ENCODE data around the gene EFS. TPM values are rescaled to one million over a fixed set of nuclear protein-coding genes. Genes with fewer than 3 reads are reported as not detected.

EFS gene
- polyA plus RNA-seq, 1 donor: 35.4 TPM

DNA sequence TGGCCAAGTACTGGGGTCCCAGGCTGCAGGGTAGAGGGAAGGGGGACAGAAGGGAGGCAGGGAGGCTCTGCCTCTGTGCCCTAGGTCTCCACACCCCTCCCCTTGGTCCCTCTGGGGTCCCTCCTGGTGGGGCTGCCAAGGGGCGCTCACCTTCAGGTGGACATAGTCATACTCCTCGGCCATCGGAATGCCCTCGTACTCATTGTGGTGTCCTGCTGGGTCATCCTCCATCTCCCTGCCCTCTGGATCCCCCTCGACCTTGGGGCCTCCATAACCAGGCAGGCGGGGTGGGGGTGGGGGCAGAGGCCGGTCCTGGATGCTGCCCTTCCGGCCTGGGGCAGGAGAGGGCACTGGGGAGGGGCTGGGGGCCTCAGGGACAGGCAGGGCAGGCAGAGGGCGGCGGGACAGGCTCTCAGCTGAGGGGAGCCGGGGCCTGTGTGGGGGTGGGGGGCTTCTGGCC, 5.8 kb downstream of the EFS start:
- no peak for DNase-seq

GRCh38 chr14:23358553-23359166, 6.3 kb downstream of the EFS start:
- no peak for DNase-seq

DNA sequence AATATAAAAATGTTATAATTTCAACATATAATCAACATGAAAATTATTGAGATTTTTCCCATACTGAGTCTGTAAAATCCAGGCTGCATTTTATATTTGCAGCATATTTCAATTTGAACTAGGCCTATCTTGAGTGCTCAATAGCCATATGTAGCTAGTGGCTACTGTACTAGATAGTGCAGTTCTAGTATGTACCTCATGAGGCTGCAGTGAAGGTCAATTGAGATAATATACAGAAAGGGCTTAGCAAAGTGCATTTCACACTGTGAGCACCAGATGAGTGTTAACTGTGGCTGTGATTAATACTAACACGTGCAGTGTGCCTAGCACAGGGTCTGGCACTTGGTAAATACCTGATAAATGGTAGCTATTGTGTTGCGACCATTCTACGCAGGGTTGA, 6.9 kb downstream of the EFS start:
- DNase-seq: no peak

GRCh38 chr14:23357261-23357660, 7.7 kb downstream of the EFS start:
- DNase-seq: no peak

GRCh38 chr14:23356662-23357061, 8.3 kb downstream of the EFS start:
- no peak for DNase-seq

GRCh38 chr14:23355871-23356435, 9.0 kb downstream of the EFS start:
- no peak for DNase-seq

DNA sequence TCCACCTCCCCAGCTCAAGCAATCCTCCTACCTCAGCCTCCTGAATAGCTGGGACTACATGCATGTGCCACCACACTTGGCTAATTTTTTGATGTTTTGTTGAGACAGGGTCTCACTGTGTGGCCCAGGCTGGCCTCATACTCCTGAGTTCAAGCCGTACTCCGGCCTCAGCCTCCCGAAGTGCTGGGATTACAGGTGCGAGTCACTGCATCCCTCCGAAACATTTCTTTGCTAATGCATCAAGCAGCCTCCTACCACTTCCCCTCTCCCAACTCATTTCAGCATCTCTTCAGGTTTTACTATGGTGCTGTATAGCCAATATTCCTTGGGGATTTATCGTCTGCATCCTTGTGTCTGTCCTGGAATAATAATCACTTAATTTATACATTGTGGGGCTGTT, 10.0 kb downstream of the EFS start:
- DNase-seq: no peak

DNA sequence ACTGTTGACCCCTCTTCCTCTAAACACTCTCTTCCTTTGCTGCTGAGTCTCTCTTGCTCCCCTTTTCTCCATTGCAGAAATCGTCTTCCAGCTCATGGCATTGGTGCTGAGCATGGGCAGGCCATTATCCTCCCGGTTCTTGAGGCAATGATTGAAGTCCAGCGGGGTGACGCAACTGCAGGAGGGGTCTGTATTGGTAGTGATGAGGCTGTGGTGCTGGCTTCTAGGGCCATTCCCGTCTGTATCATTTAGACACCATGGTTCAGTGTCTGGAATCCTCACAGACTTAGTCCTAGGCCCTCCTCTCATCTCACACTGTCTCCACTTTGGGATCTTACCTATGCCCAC, 11.6 kb downstream of the EFS start:
- no peak for DNase-seq

DNA sequence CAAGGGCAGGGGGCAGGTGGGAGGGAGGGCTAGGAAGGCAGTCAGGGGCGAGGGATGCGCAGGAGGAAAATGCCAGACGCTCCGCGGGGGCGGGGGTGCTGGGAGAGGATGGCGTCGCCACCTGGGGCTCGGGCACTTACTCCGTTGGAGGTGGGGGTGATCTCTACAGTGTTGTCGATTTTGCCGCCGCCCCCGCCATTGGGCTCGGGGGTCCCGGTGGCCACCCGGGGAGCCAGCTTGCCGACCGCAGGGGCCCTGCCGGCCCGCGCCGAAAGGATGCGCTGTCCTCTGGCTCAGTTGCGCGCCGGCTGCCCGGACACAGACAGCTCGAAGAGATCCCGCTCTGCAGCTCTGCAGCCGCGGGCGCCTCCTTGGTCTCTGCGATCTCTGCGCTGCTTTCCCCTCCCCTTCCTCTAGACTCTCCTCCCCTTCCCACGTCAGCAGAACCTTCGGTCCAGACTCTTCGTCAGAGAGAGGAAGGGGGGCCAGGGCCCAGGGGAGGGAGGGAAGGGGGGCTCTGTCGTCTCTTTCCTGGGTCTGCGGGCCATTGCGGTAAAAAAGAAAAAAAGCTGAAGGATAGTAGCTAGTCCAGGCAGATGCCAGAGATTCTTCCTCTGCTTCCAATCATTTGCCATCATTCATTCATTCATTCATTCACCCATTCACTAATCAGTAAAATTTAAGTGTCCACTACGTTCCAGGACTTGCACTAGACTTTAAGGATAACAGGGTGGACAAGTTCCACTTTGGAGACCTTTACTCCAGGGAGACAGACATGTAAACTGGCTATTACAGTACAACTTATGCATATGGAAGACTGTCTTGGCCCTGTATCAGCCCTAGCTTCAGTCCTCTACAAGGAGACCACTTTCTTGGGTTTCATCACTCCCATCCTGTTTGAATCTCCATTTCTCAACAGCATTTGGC, 12.2 kb downstream of the EFS start, which contains the start of gene SLC22A17:
Gene SLC22A17 (minus strand): TSS at position 382 of the 927 bp plus-strand sequence.
- DNase-seq: peak; percentile 90

GRCh38 chr14:23351681-23352505, 13.1 kb downstream of the EFS start:
- peak; percentile 21 for DNase-seq

DNA sequence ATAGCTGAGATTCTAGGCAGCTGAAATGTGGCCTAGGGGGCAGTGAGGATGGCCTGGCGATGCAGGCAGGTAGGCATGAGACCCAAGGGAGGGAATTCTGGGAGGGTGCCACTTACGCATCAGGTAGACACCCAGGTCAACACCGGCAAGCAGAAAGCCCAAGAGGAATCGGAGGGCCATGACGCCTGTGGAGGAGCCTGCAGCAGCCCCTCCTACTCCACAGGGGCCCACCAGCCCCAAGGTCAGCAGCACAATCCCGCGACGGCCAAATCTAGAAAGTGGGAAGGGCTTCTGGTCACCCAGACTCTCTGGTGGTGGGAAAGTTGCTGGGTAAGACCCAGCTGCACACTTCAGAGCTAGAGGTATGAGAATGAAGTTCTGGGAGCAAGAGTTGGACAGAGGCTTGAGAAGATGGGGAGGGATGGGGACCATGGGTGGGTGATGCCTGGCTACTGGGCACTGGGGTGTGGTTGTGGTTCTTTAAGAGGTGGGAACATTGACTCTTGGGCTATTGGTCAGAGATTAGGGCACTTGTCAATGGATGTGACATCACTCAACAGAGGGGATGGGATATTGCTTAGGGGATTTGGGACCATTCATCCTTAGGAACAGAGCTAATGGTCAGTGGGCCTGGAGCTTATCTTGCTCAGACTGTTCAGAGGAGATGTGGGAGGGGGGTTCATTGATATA, 15.7 kb downstream of the EFS start:
- DNase-seq: no peak

DNA sequence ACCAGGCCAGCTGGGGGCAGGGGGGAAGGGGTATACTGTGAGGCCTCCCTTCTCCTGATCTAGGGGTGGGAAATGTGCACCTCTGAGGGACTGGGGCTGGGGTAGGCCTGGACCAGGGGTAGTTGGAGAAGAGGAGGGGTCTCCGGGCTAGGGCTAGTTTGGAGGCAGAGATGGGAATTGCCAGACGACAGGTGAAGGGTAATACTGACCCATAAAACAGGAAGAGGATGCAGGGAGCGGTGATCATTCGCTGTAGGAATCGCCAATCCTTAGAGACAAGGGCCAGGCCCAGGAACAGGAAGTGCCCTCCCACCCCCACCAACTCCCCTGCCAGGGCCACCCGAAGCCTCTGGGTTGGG, 16.7 kb downstream of the EFS start:
- DNase-seq: no peak

- no peak for DNase-seq
Measured at GRCh38 chr14:23347406-23348296, 17.3 kb downstream of the EFS start.

GRCh38 chr14:23346693-23347405, 18.1 kb downstream of the EFS start:
- DNase-seq: no peak

DNA sequence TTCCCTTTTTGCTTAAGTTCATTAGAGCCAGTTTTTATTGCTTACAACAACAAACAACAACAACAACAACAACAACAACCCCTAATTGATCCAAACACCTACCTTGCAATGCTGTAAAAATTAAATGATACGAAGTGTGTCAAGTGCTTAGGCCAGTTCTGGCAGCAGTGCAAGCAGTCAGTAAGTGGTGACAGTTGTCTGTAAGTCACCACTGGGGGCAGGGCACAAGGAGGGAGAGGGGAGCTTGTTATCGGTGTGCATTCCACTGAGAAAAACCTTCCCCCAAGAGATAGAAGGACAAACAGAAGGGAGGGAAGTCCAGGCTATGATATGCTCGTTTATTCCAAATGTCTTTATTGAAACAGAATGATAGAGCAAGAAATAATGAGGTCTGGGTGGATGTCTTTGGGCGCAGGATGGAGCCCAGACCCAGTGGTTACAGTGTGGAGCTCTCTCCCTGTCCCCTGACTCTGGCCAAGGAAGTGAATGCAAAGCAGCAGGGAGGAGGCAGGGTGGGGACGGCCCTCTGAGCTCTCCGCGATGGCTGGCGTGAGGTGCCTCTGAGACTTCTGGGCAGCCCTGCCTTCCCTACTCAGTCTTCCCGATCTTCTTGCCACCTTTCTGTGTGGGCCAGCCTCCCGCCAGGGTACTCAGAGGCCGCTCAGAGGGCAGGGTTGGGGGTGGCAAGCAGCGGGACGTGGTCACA, 18.8 kb downstream of the EFS start:
- no peak for DNase-seq

- DNase-seq: no peak
Measured at GRCh38 chr14:23344481-23344880, 20.5 kb downstream of the EFS start.

DNA sequence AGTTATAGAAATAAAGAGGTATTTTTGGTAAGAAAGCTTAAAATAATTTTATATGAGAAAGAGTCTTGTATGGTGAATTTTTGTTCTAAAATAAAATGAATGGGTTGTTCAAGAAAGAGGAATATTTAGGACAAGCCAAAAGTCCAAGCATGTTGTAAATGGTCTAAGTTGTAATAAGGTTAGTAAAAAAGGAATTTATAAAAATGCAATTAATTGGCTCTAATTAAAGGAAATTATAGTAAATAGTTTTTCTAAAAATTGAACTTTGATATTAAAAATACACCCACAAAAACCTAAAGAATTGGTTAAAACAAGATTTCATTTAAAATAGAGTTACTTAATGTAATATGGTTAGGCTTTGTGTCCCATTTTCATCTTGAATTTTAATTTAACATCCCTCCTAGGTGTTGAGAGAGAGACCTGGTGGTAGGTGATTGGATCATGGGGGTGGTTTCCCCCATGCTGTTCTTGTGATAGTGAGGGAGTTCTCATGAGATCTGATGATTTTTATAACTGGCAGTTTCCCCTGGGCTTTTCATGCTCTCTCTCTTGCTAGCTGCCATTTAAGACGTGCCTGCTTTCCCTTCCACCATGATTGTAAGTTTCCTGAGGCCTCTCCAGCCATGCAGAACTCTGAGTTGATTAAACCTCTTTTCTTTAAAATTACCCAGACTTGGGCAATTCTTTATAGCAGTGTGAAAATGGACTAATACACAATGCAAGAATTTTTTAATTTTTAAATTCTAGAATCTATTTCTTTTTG, 25.3 kb downstream of the EFS start:
- DNase-seq: no peak

DNA sequence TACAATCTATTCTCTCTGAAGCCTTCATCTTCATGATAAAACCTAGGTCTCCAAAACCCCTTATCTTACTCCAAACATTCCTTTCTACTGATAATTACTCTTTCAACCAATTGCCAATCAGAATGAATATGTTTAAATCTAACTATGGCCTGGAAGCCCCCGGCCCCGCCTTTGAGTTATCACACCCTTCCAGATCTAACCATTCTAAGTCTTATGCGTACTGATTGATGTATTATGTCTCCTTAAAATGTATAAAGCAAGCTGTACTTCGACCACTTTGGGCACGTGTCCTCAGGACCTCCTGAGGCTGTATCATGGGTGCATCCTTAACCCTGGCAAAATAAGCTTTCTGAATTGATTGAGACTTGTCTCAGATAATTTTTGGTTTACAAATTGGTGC, 29.3 kb downstream of the EFS start:
- no peak for DNase-seq

Data from left kidney (tissue), 2 donors.